OCI-LY7 (cell line): ENCODE measurements around the gene MCCD1.

ENCODE experiments used
- CTCF ChIP-seq: fragments of 200-600 bp; sonication (generic); conservative IDR thresholded peaks from 2 replicates; pipeline ENCODE4 v1.5.1; 2014; ENCODE audit warnings: mild to moderate bottlenecking, antibody characterized with exemption, low read length, moderate library complexity, mixed read lengths
- EZH2phosphoT487 ChIP-seq: fragments of 200-600 bp; sonication (generic); IDR thresholded peaks from 2 replicates; pipeline ENCODE4 v1.6.1; 2018; ENCODE audit warnings: low read depth, borderline replicate concordance, mild to moderate bottlenecking, mixed run types, antibody characterized with exemption, low read length, moderate library complexity, mixed read lengths

GRCh38 chr6:31498748-31499147 lies 30.0 kb upstream of the MCCD1 start:
- no peak for TF ChIP-seq CTCF
- TF ChIP-seq EZH2phosphoT487, result no peak
